HCEC 1CT (cell line): Measurements from ENCODE around the gene RIPK4.
"Not testable (repeated sequence)": the region's sequence is repeated elsewhere in the genome, so short reads cannot be mapped to it uniquely, and the experiment has no call there.

ENCODE experiments used
- DNase-seq: peaks from one replicate; pipeline ENCODE4 v3.0.0-alpha.2; 2017

RIPK4 gene

GRCh38 chr21:41794600-41794999 is 27.7 kb upstream of the RIPK4 start:
- DNase-seq: no peak

GRCh38 chr21:41792711-41793110 is 25.9 kb upstream of the RIPK4 start:
- no peak for DNase-seq

DNA sequence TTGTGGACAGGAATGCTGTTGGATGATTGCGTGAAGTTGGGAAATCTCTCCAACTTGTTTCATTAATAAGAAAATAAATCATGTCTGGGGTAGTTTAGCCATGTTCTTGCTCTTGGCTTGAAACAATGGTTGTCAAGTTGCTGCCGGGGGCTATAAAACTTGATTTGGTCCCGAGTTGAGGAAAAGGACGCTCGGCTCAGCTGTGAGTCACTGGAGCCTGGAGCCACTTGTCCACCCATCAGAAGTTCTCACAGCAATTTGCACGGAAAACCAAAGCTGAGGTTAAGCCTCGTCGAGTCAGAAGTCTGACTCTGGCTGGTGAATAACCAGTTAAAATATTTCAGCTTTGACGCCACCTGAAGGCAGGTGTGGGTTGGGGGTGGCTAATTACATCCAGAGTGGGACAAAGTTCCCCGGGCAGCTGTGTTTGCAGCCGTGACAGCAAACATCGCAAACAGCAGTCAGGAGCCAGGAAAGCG is 19.7 kb upstream of the RIPK4 start:
- DNase-seq: no peak

DNA sequence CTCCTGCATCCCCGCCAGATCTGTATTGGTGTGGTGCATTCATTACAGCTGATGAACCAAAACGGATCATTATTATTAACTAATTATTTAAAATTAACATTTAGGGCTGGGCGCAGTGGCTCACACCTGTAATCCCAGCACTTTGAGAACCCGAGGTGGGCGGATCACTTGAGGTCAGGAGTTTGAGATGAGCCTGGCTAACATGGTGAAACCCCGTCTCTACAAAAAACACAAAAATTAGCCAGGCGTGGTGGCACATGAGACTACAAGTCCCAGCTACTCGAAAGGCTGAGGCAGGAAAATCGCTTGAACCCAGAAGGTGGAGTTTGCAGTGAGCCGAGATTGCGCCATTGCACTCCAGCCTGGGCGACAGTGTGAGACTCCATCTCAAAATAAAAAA is 18.4 kb upstream of the RIPK4 start:
- not testable (repeated sequence) for DNase-seq

- no peak for DNase-seq
Measured at GRCh38 chr21:41784456-41785102, 17.7 kb upstream of the RIPK4 start.

GRCh38 chr21:41783476-41784180 is 16.8 kb upstream of the RIPK4 start:
- DNase-seq: no peak

- no peak for DNase-seq
Measured at GRCh38 chr21:41781050-41781410, 14.2 kb upstream of the RIPK4 start.

DNA sequence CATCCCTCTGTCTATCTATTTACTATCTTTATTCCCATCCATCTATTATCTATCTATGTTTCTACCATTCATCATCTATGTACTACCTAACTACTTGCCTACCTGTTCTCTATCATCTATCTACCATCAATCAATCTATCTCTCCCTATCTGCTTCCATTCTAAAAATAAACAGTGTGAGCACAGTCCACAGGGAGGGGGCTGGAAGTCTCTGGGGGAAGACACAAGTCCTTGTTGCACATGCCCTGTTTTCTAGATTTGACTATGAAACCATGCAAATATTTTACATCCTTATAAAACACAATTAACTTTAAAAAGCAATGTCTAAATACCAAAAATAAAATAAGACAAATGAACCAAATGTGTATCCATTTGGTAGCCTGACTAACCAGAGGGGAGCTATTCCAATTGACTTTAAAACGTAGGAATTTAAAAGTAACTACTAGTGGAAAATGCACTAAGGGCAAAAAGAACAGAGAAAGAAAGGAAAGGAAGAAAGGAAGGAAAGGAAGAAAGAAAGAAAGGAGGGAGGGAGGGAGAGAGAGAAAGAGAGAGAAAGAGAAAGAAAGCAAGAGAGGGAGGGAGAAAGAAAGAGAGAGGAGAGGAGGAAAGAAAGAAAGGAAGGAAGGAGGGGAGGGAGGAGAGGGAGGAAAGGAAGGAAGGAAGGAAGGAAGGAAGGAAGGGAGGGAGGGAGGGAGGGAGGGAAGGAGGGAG is 13.6 kb upstream of the RIPK4 start:
- no peak for DNase-seq

- DNase-seq: no peak
Measured at GRCh38 chr21:41779659-41780058, 12.8 kb upstream of the RIPK4 start.

GRCh38 chr21:41778930-41779600 is 12.2 kb upstream of the RIPK4 start:
- no peak for DNase-seq

DNA sequence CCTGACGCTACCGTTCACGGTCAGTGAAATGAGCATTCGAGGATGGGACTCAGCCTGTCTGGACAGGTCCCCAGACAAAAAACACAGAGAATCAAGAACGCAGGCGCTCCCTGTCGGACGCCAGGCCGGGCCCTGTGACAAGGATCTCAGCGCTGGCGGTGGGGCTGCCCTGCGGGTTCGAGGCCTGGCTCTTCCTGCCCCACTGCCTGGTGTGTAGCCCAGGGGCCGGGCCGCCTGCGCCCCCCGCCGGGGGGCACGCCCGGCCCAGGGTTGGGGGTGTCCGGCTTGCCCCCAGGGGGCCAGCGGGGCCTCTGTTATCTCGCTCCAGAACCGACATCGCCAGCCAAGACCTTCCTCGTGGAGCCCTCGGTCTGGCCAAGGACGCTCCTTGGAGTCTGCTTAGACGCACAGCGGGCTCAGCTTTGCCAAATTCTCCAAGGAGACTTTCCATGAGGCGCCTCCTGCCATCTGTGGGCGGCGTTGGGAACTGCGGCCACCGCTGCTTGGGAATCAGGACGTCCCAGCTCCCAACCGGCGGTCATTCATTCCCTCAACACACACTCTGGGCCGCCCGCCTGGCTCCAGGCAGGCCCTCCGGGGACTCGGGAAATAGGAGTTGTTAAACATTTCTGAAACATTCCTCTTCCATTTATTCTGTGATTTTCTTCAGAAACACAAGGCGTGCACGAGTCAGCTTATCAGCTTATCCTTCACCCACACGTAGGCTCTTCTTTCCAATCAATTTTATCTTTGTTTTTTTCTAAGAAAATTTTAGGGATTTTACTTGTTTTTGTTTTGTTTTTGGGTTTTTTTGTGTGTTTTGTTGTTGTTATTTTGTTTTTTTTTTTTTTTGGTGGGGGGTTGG is 11.3 kb upstream of the RIPK4 start:
- peak; percentile 74 for DNase-seq

- no peak for DNase-seq
Measured at GRCh38 chr21:41776778-41777177, 9.9 kb upstream of the RIPK4 start.

GRCh38 chr21:41775149-41775472 is 8.3 kb upstream of the RIPK4 start:
- DNase-seq: no peak

DNA sequence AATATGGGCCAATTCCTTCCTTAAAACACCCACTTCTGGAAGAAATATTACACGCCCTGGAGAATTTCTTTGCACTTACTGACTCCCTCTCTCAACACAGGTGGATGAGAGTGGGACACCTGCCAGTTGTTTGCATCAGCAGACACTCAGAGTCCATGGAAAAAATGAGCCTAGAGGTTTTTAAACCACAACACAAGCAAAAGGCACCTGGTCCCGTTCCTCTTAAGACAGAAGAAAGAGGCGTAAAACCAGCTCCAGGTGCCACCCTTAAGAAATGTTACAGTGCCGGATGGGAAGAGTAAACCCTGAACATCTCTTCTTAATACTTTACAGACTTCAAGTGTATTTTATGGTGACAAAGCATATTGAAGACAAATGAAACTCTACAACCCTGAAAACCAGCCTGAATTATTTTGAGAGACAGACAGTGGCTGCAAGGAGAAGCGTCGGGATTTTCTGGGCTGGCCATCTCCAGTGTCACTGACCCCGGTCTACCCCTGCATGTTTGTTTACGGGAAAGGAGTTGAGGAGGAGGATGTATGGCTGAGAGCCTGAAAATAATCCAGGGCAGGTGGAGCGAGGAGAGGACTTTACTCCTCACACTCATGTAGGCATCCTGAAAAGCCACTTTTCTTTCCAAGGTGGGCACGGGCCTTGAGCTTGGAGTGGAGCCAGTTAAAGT is 7.8 kb upstream of the RIPK4 start:
- no peak for DNase-seq

GRCh38 chr21:41772351-41773080 is 5.7 kb upstream of the RIPK4 start:
- DNase-seq: no peak

DNA sequence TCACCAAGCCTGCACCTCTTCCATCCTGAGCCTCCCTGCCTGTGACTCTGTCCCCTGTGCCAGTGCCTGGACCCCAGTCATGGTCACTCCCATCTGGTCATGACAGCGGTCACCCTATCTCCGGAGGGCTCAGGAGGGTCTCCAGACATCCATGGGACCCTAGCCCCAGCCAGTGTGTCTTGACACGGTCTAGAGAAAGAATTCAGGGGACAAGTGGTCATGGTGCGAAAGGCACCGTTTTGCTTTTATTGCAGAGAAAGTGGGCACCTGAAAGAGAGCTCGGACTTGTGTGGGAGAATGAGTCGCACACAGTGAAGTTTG is 4.7 kb upstream of the RIPK4 start:
- DNase-seq: no peak

DNA sequence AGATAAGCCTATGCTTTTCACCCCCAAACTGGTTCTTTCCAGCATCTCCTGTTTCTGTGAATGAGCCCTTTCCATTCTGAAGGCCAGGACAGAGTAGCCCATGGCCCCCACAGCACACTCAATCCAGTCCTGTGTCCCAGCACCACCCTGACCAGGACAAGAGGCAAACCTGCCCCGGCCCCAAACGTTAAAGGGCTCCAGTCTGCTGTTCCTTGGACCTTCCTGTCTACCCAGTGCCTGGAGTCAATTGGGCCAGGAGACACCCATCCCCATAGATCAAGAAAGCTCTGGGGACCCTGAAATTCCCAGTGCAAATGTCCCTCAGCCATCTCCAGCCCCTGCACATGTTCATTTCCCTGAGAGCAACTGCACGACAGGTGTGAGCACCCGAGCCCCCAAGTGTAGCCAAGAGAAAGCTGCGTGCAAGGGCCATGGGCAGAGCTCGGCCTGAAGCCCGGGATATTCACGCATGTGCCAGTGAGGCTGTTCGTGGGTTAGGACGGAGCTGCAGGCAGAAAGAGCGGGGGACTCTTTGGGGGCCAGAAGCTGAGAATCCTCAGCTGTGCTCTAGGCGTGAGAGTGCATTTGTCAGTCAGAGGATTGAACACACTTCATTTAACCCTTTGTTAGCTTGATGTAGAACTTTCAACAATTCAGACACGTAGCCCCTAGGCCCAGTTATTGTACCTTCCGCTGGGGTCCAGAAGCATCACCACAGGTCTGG is 4.2 kb upstream of the RIPK4 start:
- no peak for DNase-seq

- DNase-seq: no peak
Measured at GRCh38 chr21:41769933-41770332, 3.1 kb upstream of the RIPK4 start.

- no peak for DNase-seq
Measured at GRCh38 chr21:41769521-41769920, 2.7 kb upstream of the RIPK4 start.

DNA sequence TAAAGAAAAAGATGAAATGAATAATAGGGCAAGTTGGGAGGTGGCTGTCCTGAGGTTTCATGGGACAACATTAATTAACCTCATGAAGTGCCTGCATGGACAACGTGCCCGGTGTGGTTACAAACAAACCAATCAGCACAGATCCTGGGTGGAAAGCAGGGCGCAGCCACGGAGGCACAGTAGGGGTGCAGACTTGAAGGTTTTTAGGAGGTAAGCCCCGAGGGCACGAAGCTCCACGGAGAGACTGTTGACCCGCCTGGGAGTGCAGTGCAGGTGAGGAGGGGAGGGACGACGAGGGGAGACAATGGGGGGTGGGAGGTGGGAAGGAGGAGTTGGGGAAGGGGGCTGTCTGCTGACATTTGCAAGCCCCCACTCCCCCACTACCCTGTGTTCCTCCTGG is 2.3 kb upstream of the RIPK4 start:
- DNase-seq: no peak
